ENCODE data around the gene PAXIP1.

- TF ChIP-seq CTCF (IDR thresholded peaks at IDR 0.05; ENCODE audit: low read depth, low read length, poor library complexity, severe bottlenecking) (no peak), EZH2phosphoT487 (IDR thresholded peaks at IDR 0.05; ENCODE audit: borderline replicate concordance, low read length) (no peak)
Observed at GRCh38 chr7:155032978-155033377, 30.1 kb upstream of the PAXIP1 start.
